GM13977 (cell line): ENCODE data around the gene CTDSP2.

Experiments used
- DNase-seq: peaks from one replicate; pipeline ENCODE4 v3.0.0; 2012; ENCODE audit warnings: low spot score
- in situ Hi-C: fragments of 300-500 bp; cut with MboI; formaldehyde crosslinking; loops from one replicate; pipeline ENCODE4 v1.12.0; 2022; ENCODE audit warnings: low sequenced_read_pairs, low pct_unique_long_range_greater_than_20kb, mixed read lengths, inconsistent platforms; ENCODE audit not compliant: unreplicated experiment
- TF ChIP-seq, protein P1 (sequence below): IDR thresholded peaks from 2 replicates; pipeline ENCODE4 v1.5.1; 2012; ENCODE audit warnings: mild to moderate bottlenecking, control low read depth; ENCODE audit not compliant: insufficient read depth; ENCODE audit errors: extremely low read depth, missing control alignments

The CTDSP2 gene

DNA sequence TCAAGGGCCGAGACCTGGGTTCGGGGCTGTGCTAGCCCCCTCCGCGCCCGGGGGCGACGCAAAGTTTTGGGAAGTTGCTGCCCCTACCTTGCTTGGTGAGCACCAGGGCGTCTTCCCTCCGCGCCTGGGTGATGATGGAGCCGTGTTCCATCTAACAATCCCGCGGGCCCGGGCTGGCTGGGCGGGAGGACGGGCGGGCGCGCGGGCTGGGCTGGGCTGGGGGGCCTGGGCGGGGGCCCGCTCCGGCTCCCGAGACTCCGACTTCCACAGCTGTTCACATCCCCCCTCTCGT, 298 bp downstream of the CTDSP2 start:
- in situ Hi-C loops: no loop called here
- no peak for DNase-seq

GRCh38 chr12:57845478-57846284, 848 bp downstream of the CTDSP2 start:
- in situ Hi-C loops: no loop called here
- peak; percentile 84 for DNase-seq
- TF ChIP-seq, protein P1, sequence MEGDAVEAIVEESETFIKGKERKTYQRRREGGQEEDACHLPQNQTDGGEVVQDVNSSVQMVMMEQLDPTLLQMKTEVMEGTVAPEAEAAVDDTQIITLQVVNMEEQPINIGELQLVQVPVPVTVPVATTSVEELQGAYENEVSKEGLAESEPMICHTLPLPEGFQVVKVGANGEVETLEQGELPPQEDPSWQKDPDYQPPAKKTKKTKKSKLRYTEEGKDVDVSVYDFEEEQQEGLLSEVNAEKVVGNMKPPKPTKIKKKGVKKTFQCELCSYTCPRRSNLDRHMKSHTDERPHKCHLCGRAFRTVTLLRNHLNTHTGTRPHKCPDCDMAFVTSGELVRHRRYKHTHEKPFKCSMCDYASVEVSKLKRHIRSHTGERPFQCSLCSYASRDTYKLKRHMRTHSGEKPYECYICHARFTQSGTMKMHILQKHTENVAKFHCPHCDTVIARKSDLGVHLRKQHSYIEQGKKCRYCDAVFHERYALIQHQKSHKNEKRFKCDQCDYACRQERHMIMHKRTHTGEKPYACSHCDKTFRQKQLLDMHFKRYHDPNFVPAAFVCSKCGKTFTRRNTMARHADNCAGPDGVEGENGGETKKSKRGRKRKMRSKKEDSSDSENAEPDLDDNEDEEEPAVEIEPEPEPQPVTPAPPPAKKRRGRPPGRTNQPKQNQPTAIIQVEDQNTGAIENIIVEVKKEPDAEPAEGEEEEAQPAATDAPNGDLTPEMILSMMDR: no peak

More for the DNA sequence above, 298 bp downstream of the CTDSP2 start:
- TF ChIP-seq, protein P1: no peak

DNA sequence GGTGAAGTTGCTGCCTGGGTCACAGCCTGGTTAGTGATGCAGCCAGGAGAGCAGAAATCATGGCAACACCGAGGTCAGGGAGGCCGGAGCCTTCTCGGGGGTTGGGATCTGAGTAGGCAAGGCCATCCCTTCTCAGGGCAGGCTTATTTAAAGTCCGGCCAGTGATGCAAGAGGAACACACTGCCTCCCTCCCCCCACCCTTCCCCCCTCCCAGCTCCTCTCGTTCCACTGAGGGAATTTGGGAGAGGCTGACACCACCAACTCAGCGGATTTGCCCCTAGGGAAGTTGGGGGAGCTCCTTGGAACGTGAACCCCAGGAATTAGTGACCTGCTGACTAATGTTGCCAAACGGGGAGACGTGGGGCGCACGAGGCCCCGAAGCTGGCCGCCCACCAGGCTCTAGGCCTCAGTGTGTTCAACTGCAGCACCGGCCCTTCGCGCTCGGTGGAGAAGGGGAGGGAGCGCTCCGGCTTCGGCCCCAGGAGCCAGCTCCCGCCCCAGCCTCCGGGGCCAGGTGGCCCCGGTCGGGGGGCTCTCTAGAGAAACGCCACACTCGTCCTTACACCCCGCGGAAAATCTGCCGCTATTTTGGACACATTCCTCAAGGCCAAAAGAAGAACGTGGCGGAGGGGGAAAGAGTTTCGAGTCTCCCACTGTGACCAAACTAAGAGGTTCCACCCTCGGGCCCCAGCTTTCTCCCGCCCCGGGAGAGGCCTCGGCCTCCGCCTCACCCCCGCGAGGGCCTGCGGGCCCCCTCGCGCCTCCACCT, 1.6 kb downstream of the CTDSP2 start:
- TF ChIP-seq, protein P1: no peak
- in situ Hi-C loops: no loop called here
- peak; percentile 66 for DNase-seq

DNA sequence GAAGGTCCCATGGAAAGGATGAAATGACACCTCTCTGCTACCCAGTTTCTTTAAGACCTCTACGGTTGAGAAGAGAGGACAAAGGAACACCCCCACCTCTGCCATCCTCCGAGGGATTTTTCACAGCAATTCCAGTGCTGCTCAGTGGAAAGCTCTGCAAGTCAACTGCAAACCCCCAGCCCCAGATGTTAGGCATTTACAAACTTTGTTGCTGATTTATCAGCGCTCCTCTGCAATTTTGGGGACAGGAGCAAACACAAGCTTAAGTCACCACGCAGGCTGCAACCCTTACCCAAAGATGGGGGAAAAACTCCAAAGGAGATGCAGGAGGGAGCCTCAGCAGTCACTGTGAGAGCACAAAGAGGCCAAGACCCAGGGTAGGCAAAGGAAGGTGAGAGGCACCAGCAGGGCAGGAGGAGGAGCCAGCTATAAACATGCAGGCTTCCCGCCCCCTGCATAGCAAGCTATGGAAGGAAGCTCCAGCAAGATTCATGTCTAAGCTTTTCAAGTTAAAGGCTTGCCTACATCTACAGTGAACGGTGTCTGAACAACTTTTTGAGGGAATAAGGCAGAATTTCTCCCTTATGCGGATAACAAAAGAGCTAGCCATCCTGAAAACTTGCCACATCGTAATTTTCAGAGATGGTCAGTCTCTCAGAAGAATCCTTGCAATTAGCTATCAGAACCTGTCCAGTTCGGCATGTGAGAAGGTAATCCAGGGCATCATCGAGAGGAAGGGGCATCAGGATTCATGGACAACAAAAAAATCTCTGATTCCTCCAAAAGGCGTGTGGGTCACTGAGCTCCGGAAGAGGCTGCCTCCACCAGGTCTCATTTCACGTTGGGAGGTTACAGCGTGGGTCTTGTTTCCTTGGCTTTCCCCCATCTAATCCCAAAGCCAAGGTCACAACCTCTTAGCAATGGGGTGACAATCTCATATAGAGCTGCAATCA, 3.9 kb downstream of the CTDSP2 start:
- in situ Hi-C loops: no loop called here
- no peak for DNase-seq
- TF ChIP-seq, protein P1: no peak

- TF ChIP-seq, protein P1: no peak
Observed at GRCh38 chr12:57841445-57841844, 5.1 kb downstream of the CTDSP2 start.

GRCh38 chr12:57840726-57841125, 5.8 kb downstream of the CTDSP2 start:
- no peak for DNase-seq
- TF ChIP-seq, protein P1: no peak
- in situ Hi-C loops: no loop called here

More at GRCh38 chr12:57841445-57841844, 5.1 kb downstream of the CTDSP2 start:
- no peak for DNase-seq
- in situ Hi-C loops: no loop called here
